Stimulated activated CD4-positive, alpha-beta T cell treated with anti-CD3 and anti-CD28 coated beads, Interleukin-2, amount 100 ng/mL, for 48 hours (primary cell): ENCODE data around the gene PKD1L1.
"Not testable (repeated sequence)": the region's sequence is repeated elsewhere in the genome, so short reads cannot be mapped to it uniquely, and the experiment has no call there.

Experiments used
- DNase-seq, 2 donors: peaks; one replicate each; pipeline ENCODE4 v3.0.0-alpha.2; 2020

The PKD1L1 gene

GRCh38 chr7:47762746-47763062, 185.6 kb downstream of the PKD1L1 start:
- no peak for DNase-seq

DNA sequence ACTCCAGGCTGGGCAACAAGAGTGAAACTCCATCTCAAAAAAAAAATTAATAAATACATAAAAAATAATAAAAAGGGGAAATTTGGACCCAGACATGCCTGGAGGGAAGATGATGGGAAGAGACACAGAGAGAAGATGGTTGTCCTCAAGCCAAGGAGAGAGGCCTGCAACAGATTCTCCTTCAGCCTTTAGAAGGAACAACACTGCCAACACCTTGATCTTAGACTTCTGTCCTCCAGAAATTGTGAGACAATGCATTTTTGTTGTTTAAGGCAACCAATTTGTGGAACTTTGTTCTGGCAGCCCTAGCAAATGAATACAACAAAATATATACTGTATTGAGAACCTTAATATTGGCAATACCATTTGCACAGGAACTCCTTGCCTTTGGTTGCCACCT, 186.1 kb downstream of the PKD1L1 start:
- DNase-seq, result no peak

DNA sequence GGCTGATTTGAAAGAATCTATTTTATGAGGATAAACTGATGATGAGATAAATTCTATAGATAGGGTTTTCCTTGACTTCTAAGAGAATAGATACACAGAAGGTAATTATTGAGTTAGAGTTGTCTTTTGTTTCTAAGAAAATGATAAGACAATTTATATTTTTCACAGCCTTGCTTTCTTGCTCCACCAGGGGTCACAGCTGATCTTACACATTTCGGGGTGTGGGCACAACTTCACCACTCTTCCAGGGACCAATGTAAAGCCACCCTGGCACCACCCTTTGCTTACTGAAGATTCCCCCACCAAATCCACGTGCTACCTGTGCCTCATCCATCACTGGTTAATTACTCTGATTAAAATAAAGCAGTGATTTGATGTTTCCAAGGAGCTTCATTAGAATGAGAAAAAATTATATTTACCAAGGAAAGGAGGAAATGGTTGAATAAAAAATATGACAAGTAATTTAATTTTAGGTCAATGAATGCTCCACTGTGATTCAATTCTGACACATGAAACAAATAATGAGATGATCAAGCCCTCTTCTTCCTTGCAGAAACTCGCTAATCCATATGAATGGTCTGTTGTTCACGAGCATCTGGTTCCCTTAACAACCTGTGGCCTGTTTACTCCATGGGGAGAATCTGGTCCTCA, 189.1 kb downstream of the PKD1L1 start:
- DNase-seq, result no peak

DNA sequence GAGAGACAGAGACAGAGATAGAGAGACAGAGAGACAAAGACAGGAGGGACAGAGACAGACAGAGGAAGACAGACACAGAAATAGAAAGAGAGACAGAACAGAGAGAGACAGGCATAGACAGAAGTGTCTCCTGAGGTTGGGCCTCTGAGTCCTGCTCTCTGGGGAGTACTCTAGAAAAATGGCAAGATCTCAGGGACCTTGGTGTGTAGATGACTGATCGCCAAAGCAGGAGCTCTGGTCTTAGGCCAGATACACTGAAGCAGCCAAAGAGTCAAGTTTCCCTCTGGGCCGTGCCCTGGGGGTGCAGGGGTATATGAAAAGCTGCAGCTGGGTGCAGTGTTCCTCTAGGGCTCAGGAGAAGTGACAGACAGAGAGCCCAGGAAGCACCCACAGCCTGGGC, 189.7 kb downstream of the PKD1L1 start:
- no peak for DNase-seq

DNA sequence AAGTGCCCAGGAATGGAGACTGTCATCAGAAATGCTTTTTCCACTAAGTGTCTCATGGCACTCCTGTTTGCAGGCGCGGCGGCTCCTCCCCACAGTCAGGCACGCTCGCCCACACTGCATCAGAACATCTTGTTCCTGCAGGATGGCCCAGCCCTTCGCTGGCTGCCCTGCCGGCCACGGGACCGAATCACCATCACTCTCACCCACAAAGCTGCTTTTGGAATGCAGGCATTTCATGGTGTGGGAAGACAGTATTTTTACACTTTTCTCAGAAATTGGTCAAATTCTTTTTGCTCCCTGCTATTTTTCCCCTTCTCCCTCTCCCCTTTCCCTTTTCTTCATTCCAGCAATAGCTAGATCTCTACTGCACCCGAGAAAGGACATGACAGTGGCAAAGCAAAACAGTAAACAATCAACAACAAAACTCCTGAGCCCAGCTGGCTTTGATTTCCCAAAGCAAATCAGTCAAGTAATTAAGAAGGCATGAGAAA, 190.3 kb downstream of the PKD1L1 start:
- no peak for DNase-seq

DNA sequence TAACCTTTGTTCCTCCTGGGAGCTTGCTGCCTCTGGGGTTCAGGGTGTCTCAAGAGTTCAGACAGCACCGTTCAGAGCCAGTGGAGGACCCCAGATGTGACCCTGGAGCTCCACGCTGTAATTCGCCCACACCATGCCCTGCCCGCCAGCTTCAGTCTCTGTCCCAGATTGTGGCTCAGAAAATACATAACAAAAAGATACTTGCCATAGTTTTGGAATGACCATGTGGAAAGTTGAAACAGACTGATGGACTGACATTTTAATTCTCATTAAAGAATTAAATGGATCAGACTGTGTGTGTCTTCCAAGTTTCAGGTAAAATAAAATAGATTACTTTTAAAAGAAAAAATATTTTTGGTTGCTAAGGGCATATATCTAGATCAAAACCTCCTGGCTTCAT, 191.6 kb downstream of the PKD1L1 start:
- DNase-seq, result no peak

GRCh38 chr7:47755248-47755647, 193.0 kb downstream of the PKD1L1 start:
- no peak for DNase-seq

GRCh38 chr7:47751724-47752123, 196.5 kb downstream of the PKD1L1 start:
- DNase-seq, result not testable (repeated sequence)

- no peak for DNase-seq
Observed at GRCh38 chr7:47751043-47751442, 197.2 kb downstream of the PKD1L1 start.

- no peak for DNase-seq
Observed at GRCh38 chr7:47748041-47748440, 200.2 kb downstream of the PKD1L1 start.

DNA sequence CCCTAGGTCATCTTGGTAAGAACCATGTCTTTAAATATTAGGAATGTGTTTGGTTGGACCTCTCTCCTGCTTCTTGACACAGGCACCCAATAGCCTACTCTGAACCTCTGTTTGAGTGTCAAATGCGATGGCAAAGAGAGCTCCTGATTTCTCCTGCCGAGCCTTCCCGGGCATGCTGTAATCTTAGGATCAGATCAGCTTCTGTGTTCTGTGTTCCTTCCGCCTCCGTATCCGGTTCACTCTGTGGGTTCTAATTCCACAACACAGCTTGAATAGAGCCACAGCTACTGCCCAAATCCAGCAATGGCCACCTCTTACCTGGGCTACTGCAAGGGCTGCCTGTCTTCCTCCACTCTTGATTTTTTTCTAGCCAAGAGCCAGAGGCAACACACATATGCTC, 201.1 kb downstream of the PKD1L1 start:
- no peak for DNase-seq

GRCh38 chr7:47746468-47746867, 201.8 kb downstream of the PKD1L1 start:
- DNase-seq, result no peak

- DNase-seq, result no peak
Observed at GRCh38 chr7:47744883-47745282, 203.4 kb downstream of the PKD1L1 start.

- no peak for DNase-seq
Observed at GRCh38 chr7:47743965-47744591, 204.2 kb downstream of the PKD1L1 start.

- no peak for DNase-seq
Observed at GRCh38 chr7:47741984-47742383, 206.3 kb downstream of the PKD1L1 start.

- DNase-seq, result no peak
Observed at GRCh38 chr7:47739891-47740290, 208.4 kb downstream of the PKD1L1 start.

DNA sequence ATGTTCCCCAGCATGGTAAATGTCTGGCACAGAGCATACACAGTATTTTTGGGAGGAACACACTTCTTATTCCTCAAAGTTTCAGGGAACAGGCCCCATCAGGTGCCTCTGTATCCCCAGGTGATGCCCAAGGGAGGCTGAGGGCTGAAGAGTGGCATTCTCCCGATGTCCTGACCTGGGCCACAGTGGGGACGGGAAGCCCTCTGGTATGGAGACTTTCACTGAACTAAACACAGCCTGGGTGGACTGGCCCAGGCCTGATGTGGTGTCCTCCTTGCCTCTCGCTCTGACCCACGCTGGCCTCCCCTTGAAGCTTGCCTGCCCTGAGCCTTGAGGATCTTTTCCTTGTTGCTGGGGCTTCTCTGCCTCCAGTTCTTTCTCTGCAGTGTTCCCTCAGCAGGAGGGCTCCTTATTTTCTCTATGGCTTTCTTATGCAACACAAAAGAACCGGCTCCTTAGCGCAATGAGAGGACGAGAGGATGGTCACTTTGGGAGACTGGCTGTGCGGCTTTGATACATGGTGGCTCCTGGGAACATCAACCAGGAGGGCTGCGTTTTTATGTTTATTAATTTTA, 208.9 kb downstream of the PKD1L1 start:
- DNase-seq, result no peak

- no peak for DNase-seq
Observed at GRCh38 chr7:47738563-47739166, 209.6 kb downstream of the PKD1L1 start.

DNA sequence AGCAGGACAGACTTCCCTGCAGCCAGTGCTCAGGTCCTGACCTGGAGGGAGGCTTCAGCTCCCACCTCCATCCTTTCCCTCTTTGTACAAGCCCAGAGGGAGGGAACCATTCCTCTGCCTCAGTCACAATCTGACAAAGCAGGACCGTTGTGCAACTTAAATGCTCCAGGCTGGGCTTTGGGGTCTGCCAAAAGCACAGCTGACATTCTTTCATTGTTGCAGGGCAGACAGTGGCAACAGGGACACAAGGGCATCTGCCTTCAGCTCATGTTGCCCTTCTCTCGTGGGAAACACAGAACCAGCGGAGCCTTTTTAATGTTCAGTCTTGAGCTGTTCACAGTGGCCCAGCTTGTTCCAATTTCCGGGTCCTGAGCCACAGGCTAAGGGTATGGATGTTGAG, 210.7 kb downstream of the PKD1L1 start:
- no peak for DNase-seq

DNA sequence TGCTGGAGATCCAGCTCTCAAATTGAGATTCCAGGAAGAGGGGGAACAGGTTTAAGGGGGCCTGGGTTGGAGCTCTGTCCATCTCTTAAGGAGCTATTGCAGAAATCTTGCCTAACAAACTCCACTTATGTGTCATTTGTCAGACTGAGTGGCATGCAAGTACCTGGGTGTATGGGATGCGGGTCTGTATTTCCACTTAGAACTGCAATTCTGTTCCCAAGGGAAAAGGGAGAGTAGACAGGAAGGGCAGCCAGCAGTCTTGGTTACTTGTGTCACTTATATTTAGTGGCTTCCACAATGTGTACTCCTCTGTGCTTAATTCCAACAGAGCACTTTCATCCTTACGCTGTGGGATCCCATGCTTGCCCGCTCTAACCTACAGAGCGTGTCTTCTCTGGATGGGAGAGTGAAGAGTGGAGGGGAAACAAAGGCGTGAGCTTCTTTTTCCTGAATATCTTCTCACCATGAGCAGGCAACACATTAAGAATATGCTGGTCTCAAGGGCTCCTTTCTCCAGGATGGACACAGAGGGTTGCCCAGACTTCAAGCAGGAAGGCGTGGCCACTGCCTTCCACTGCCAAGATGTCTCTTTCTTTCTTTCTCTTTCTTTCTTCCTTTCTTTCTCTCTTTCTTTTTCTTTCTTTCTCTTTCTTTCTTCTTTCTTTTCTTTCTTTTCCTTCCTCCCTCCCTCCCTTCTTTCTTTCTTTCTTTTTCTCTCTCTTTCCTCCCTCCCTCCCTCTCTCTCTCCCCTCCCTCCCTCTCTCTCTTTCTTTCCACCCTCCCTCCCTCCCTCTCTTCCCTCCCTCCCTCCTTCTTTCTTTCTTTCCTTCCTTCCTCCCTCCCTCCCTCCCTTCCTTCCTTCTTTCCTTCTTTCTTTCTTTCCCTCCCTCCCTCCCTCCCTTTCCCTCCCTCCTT, 212.6 kb downstream of the PKD1L1 start:
- no peak for DNase-seq

GRCh38 chr7:47734949-47735291, 213.3 kb downstream of the PKD1L1 start:
- no peak for DNase-seq

DNA sequence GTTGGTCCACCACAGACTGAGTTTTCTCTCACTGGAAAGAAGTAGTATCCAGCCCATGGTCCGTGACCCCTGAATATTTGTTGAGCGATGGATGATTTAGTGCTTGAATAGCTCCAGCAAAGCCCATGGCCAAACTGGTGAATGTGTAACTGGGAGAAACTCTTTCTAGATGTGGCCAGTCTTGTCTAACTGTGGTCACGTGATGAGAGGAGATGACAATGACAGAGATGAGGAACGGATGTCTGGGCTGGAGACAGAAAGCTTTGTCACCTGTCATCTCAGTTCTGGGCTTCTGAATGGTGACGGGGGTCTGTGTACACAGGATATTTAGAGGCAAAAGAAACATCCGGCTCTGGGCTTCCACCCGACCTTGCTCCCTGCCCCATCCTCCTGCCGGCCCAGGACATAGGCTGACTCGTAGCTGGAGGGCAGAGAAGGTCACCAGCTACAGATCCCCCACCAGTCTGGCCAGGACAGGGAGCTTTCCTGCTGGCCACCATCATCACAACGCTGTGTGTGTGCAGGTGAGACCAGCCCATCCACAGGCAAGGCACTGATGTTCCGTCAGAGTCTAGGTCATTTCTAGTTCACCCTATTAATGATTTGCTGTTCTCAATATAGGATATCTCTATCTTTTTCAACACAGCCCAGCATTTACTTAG, 213.8 kb downstream of the PKD1L1 start:
- no peak for DNase-seq

- no peak for DNase-seq
Observed at GRCh38 chr7:47730142-47730541, 218.1 kb downstream of the PKD1L1 start.
